IMR-90 (cell line): Measurements from ENCODE around the gene C12orf75. TPM values are rescaled to one million over a fixed set of nuclear protein-coding genes. Genes with fewer than 3 reads are reported as not detected.

Source experiments
- ATAC-seq: fragments of 200-7000 bp; cut with Tn5 transposase; 2 replicates; pipeline ENCODE4 v1.9.1; 2020; ENCODE audit warnings: low read depth, mild to moderate bottlenecking, moderate library complexity
- BruUV-seq: library from RNA; stranded (reverse); fragments of 400-500 nt; replicated peaks from 2 replicates; lab custom pipeline; 2021; lab: Mats Ljungman, UMichigan
- CTCF ChIA-PET: fragments of 300-600 bp; formaldehyde crosslinking; extraction: SDS; loops from one replicate; lab custom pipeline; 2021; ENCODE audit warnings: antibody characterized with exemption; lab: Yijun Ruan, JAX
- POLR2A ChIA-PET: fragments of 300-600 bp; sonication (Branson Sonifier 250); formaldehyde crosslinking; loops from one replicate; lab custom pipeline; 2022; ENCODE audit warnings: antibody characterized with exemption; ENCODE audit not compliant: unreplicated experiment; lab: Charles Lee
- DNase-seq: peaks from one replicate; pipeline ENCODE4 v3.0.0; 2013
- H2AFZ ChIP-seq: replicated peaks from 2 replicates; pipeline ENCODE3; 2013; ENCODE audit warnings: low read length, mild to moderate bottlenecking; ENCODE audit not compliant: poor library complexity
- H2AK5ac ChIP-seq: 2 replicates; pipeline ENCODE4 v1.6.1; 2013; ENCODE audit warnings: low read depth, low read length, inconsistent platforms
- H2AK9ac ChIP-seq: replicated peaks from 2 replicates; pipeline ENCODE3; 2013; ENCODE audit warnings: mild to moderate bottlenecking, low read depth, low read length, moderate library complexity; ENCODE audit not compliant: poor library complexity
- H2BK120ac ChIP-seq: 2 replicates; pipeline ENCODE4 v1.6.1; 2013; ENCODE audit warnings: low read depth, low read length, inconsistent platforms
- H2BK15ac ChIP-seq: 3 replicates; pipeline ENCODE4 v1.6.1; 2013; ENCODE audit warnings: low read depth, low read length, inconsistent platforms
- H2BK20ac ChIP-seq: 2 replicates; pipeline ENCODE4 v1.6.1; 2013; ENCODE audit warnings: low read depth, mild to moderate bottlenecking, inconsistent platforms, low read length, moderate library complexity
- H2BK5ac ChIP-seq: 2 replicates; pipeline ENCODE4 v1.6.1; 2013; ENCODE audit warnings: mild to moderate bottlenecking, low read depth, low read length, inconsistent platforms; ENCODE audit not compliant: poor library complexity, severe bottlenecking
- H3K14ac ChIP-seq: replicated peaks from 2 replicates; pipeline ENCODE4 v1.6.1; 2013; ENCODE audit warnings: low read depth, low read length, inconsistent platforms
- H3K18ac ChIP-seq: 2 replicates; pipeline ENCODE4 v1.6.1; 2013; ENCODE audit warnings: low read depth, low read length, control low read depth
- H3K23ac ChIP-seq: 2 replicates; pipeline ENCODE4 v1.6.1; 2013; ENCODE audit warnings: low read depth, low read length, inconsistent platforms
- H3K27ac ChIP-seq: 2 replicates; pipeline ENCODE4 v1.5.1; 2013; ENCODE audit warnings: mild to moderate bottlenecking, control low read depth, low read length; ENCODE audit not compliant: insufficient read depth
- H3K27me3 ChIP-seq: 2 replicates; pipeline ENCODE4 v1.6.1; 2013; ENCODE audit warnings: low read length; ENCODE audit not compliant: control insufficient read depth, insufficient read depth
- H3K36me3 ChIP-seq: 2 replicates; pipeline ENCODE4 v1.6.1; 2013; ENCODE audit warnings: low read length, mixed read lengths; ENCODE audit not compliant: control insufficient read depth, insufficient read depth
- H3K4ac ChIP-seq: 2 replicates; pipeline ENCODE4 v1.6.1; 2013; ENCODE audit warnings: low read depth, low read length, inconsistent platforms
- H3K4me1 ChIP-seq: 2 replicates; pipeline ENCODE4 v1.6.1; 2013; ENCODE audit warnings: low read length, mixed read lengths; ENCODE audit not compliant: control insufficient read depth, insufficient read depth
- H3K4me2 ChIP-seq: 2 replicates; pipeline ENCODE4 v1.6.1; 2013; ENCODE audit warnings: low read depth, mild to moderate bottlenecking, control low read depth, low read length, moderate library complexity
- H3K4me3 ChIP-seq: 2 replicates; pipeline ENCODE4 v1.5.1; 2013; ENCODE audit warnings: low read depth, mild to moderate bottlenecking, control low read depth, low read length, moderate library complexity; ENCODE audit not compliant: insufficient read depth
- H3K56ac ChIP-seq: 2 replicates; pipeline ENCODE4 v1.6.1; 2013; ENCODE audit warnings: low read length, inconsistent platforms; ENCODE audit not compliant: insufficient read depth; ENCODE audit errors: extremely low read depth
- H3K79me1 ChIP-seq, 2 experiments: 2 replicates each; pipeline ENCODE4 v1.6.1; 2013; ENCODE audit warnings: low read length in 2 of 2, inconsistent platforms in 1 of 2, low read depth in 1 of 2
- H3K9ac ChIP-seq: 2 replicates; pipeline ENCODE4 v1.6.1; 2013; ENCODE audit warnings: low read depth, low read length, control low read depth
- H3K9me1 ChIP-seq: 2 replicates; pipeline ENCODE4 v1.6.1; 2013; ENCODE audit warnings: low read length, inconsistent platforms; ENCODE audit not compliant: insufficient read depth
- H3K9me3 ChIP-seq: 2 replicates; pipeline ENCODE4 v1.6.1; 2013; ENCODE audit warnings: low read length; ENCODE audit not compliant: control insufficient read depth, insufficient read depth
- H4K20me1 ChIP-seq: 2 replicates; pipeline ENCODE4 v1.6.1; 2013; ENCODE audit warnings: low read length, inconsistent platforms; ENCODE audit not compliant: insufficient read depth
- H4K5ac ChIP-seq: 2 replicates; pipeline ENCODE4 v1.6.1; 2013; ENCODE audit warnings: mild to moderate bottlenecking, low read depth, low read length, control low read depth
- H4K8ac ChIP-seq, 2 experiments: 2 replicates each; pipeline ENCODE4 v1.6.1; 2013; ENCODE audit warnings: low read depth in 2 of 2, low read length in 2 of 2, control low read depth in 1 of 2, inconsistent platforms in 1 of 2
- H4K91ac ChIP-seq: 2 replicates; pipeline ENCODE4 v1.6.1; 2013; ENCODE audit warnings: low read depth, low read length, inconsistent platforms; ENCODE audit not compliant: insufficient read depth
- BHLHE40 ChIP-seq: fragments of 150-350 bp; IDR thresholded peaks from 2 replicates; pipeline ENCODE4 v1.6.1; 2016; ENCODE audit warnings: mild to moderate bottlenecking, low read depth, low read length
- CEBPB ChIP-seq: IDR thresholded peaks from 2 replicates; pipeline ENCODE4 v1.6.1; 2012; ENCODE audit warnings: low read depth, low read length, improper control_type of control experiment
- CTCF ChIP-seq: conservative IDR thresholded peaks from 2 replicates; pipeline ENCODE4 v1.5.1; 2012; ENCODE audit warnings: mild to moderate bottlenecking, low read depth, low read length, improper control_type of control experiment
- ELK1 ChIP-seq: fragments of 150-350 bp; IDR thresholded peaks from 2 replicates; pipeline ENCODE4 v1.6.1; 2016; ENCODE audit warnings: low read depth, mild to moderate bottlenecking, low read length, moderate library complexity, borderline replicate concordance
- POLR2A ChIP-seq: IDR thresholded peaks from 2 replicates; pipeline ENCODE4 v1.6.1; 2012; ENCODE audit warnings: mild to moderate bottlenecking, low read depth, low read length
- RAD21 ChIP-seq: IDR thresholded peaks from 2 replicates; pipeline ENCODE4 v1.6.1; 2012; ENCODE audit warnings: low read length, improper control_type of control experiment
- RFX5 ChIP-seq: IDR thresholded peaks from 2 replicates; pipeline ENCODE4 v1.8.0; 2012; ENCODE audit warnings: low read depth, mild to moderate bottlenecking, low read length, moderate library complexity
- SMC3 ChIP-seq: fragments of 150-350 bp; IDR thresholded peaks from 2 replicates; pipeline ENCODE4 v1.6.1; 2016; ENCODE audit warnings: low read depth, mild to moderate bottlenecking, antibody characterized with exemption, low read length, moderate library complexity
- WGBS, 2 experiments: methylation state at CpG; one replicate each; pipeline versions ENCODE4 v1.1.5 to v1.1.7; 2013; ENCODE audit warnings: missing lambda C conversion rate in 2 of 2; ENCODE audit not compliant: insufficient read length in 1 of 2; ENCODE audit errors: extremely low coverage in 2 of 2; 5-methylcytosine and 5-hydroxymethylcytosine counted together
- dilution Hi-C: fragments of 300-500 bp; cut with HindIII; formaldehyde crosslinking; loops from one replicate; pipeline ENCODE4 v1.14.3; 2018; ENCODE audit warnings: low sequenced_read_pairs; ENCODE audit not compliant: unreplicated experiment
- in situ Hi-C: fragments of 300-500 bp; cut with MboI; formaldehyde crosslinking; loops from 3 replicates; pipeline ENCODE4 v1.14.3; 2019; ENCODE audit warnings: low sequenced_read_pairs, inconsistent platforms, mixed read lengths
- intact Hi-C: fragments of 100-400 bp; cut with micrococcal nuclease; formaldehyde crosslinking; loops from 2 replicates; pipeline ENCODE4 v1.10.0; 2022
- polyA plus RNA-seq, 3 experiments: library from polyadenylated mRNA; depleted of rRNA; stranded (reverse); fragments of >200 nt; gene quantifications; 2 replicates each; pipeline ENCODE4 v1.2.3, GENCODE V29; 2012; ENCODE audit warnings: low replicate concordance in 1 of 3
- total RNA-seq: library from RNA; depleted of rRNA; stranded (reverse); fragments of >200 nt; gene quantifications from 2 replicates; pipeline ENCODE4 v1.2.3, GENCODE V29; 2012

The C12orf75 gene
- total and polyA plus RNA-seq, 2 of the 4 experiments (the other 2 are of a cell fraction): 145 to 278 TPM

- Histone ChIP-seq H2BK20ac (peak overlapping the region; percentile 75), H2BK120ac (peak overlapping the region; percentile 89), H3K14ac (peak overlapping the region; percentile 72), H3K56ac (peak overlapping the region; percentile 50; the same call in 1 of the 2 replicates), H3K4me1 (peaks cover 9% of the 10 kb centered on the region), H3K79me1 (peaks cover 0 to 41% of the 10 kb centered on the region in 2 experiments; a peak in 3 of 4 replicates), H3K4me2 (peak overlapping the region; percentile 66), H2BK15ac (peak overlapping the region; percentile 77; the same call in 1 of the 3 replicates), H2BK5ac (peak overlapping the region; percentile 48), H4K8ac (peak overlapping the region; percentile 19 to 55; a peak in 3 of 4 replicates), H2AK9ac (peak overlapping the region; percentile 84), H3K4ac (peak overlapping the region; percentile 84), H3K4me3 (no peak overlapping the region), H3K9me1 (peaks cover 27% of the 10 kb centered on the region), H4K91ac (peak overlapping the region; percentile 67), H3K18ac (no peak overlapping the region), H3K9me3 (no peaks in the 10 kb centered on the region), H3K36me3 (no peaks in the 10 kb centered on the region), H4K20me1 (peaks cover 3% of the 10 kb centered on the region; the same call in 1 of the 2 replicates), H2AK5ac (peak overlapping the region; percentile 76), H3K23ac (peak overlapping the region; percentile 68), H3K9ac (peak overlapping the region; percentile 27), H2AFZ (peak overlapping the region; percentile 36), H3K27me3 (no peaks in the 10 kb centered on the region), H4K5ac (no peak overlapping the region), H3K27ac (peak overlapping the region; percentile 50; the same call in 1 of the 2 replicates)
- no TSS peak for BruUV-seq
- intact Hi-C loops: loop anchor here (2.0 to 5.0 kb wide), 4 partner anchors 52 to 216 kb away; partner anchors contain the start of gene C12orf75
- 45% methylated on average over 5 of the region's 18 CpGs; no CpG with 5 or more reads in 1 of the 2 experiments for WGBS, 2 experiments
- TF ChIP-seq BHLHE40 (no peak), SMC3 (peak; percentile 84), RFX5 (no peak), RAD21 (peak; percentile 90), POLR2A (no peak), CEBPB (no peak), ELK1 (no peak), CTCF (peak; percentile 83)
- POLR2A ChIA-PET: no interaction called here
- DNase-seq (peak; percentile 73), ATAC-seq (peak; percentile 82)
- dilution Hi-C loops: no loop called here
- CTCF ChIA-PET: interaction anchor here (0.5 to 1.3 kb wide), 4 partner anchors 150 to 217 kb away, joined by 3 to 6 read pairs (median 3); no protein-coding TSS in a partner anchor
- in situ Hi-C loops: loop anchor here (25.0 kb wide), 1 partner anchor 171 kb away; no protein-coding TSS in a partner anchor
These were observed 52.5 kb downstream of the C12orf75 start for GRCh38 chr12:105382771-105383622.
